ENCODE data around the gene HSD11B2. TPM values are rescaled to one million over a fixed set of nuclear protein-coding genes. Genes with fewer than 3 reads are reported as not detected.

The HSD11B2 gene
- total and polyA plus RNA-seq, 2 donors (not counting 3 experiments of a cell fraction or from before 2014, with no cell fraction given) = 0.10 TPM; not detected in 1

- peaks cover 10% of the 10 kb centered on the region for H3K79me2 ChIP-seq (ENCODE audit: control insufficient read depth, insufficient read depth, low read length)
- H4K20me1 ChIP-seq (replicated peaks; ENCODE audit: control insufficient read depth, extremely low read depth, insufficient read depth, low read length) = no peaks in the 10 kb centered on the region
- CTCF ChIA-PET = interaction anchor here (0.6 to 12.4 kb wide), 6 partner anchors 16 to 202 kb away, joined by 3 to 201 read pairs (median 4); partner anchors contain the start of genes ATP6V0D1 and HSD11B2
- H3K9me3 ChIP-seq (replicated peaks; ENCODE audit: control insufficient read depth, insufficient read depth, low read length) = no peaks in the 10 kb centered on the region
- no peak for TF ChIP-seq FOS (IDR thresholded peaks at IDR 0.05; ENCODE audit: borderline replicate concordance, insufficient read depth, low read length)
- TF ChIP-seq MYC (IDR thresholded peaks at IDR 0.05; ENCODE audit: low read depth, low read length) = no peak
- TF ChIP-seq EZH2 (IDR thresholded peaks at IDR 0.05; ENCODE audit: borderline replicate concordance, low read depth, low read length, severe bottlenecking) = no peak
- TF ChIP-seq MAX (IDR thresholded peaks at IDR 0.05; ENCODE audit: insufficient read depth, insufficient read length) = no peak
- no peak for TF ChIP-seq JUN (IDR thresholded peaks at IDR 0.05; ENCODE audit: borderline replicate concordance, insufficient read depth, insufficient read length, low read depth)
- TF ChIP-seq POLR2A (IDR thresholded peaks at IDR 0.05; ENCODE audit: low read depth, low read length) = no peak
- TF ChIP-seq, protein P1, sequence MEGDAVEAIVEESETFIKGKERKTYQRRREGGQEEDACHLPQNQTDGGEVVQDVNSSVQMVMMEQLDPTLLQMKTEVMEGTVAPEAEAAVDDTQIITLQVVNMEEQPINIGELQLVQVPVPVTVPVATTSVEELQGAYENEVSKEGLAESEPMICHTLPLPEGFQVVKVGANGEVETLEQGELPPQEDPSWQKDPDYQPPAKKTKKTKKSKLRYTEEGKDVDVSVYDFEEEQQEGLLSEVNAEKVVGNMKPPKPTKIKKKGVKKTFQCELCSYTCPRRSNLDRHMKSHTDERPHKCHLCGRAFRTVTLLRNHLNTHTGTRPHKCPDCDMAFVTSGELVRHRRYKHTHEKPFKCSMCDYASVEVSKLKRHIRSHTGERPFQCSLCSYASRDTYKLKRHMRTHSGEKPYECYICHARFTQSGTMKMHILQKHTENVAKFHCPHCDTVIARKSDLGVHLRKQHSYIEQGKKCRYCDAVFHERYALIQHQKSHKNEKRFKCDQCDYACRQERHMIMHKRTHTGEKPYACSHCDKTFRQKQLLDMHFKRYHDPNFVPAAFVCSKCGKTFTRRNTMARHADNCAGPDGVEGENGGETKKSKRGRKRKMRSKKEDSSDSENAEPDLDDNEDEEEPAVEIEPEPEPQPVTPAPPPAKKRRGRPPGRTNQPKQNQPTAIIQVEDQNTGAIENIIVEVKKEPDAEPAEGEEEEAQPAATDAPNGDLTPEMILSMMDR (IDR thresholded peaks at IDR 0.05; ENCODE audit: extremely low read depth in 1 of 2, insufficient read depth in 1 of 2, low read depth in 1 of 2, low read length in 2 of 2) = no peak
- no peak for TF ChIP-seq POLR2AphosphoS5 (IDR thresholded peaks at IDR 0.05; ENCODE audit: insufficient read depth, low read depth, low read length)
- no peak for TF ChIP-seq GATA2 (IDR thresholded peaks at IDR 0.05; ENCODE audit: insufficient read depth, insufficient read length, low read depth, low read length)
- BruUV-seq (replicated peaks) = no TSS peak
- POLR2A ChIA-PET = no interaction called here
- H3K9me1 ChIP-seq (replicated peaks; ENCODE audit: control insufficient read depth, extremely low read depth, insufficient read depth, low read length) = no peaks in the 10 kb centered on the region
- H3K27me3 ChIP-seq (ENCODE audit: control insufficient read depth in 2 of 2, insufficient read depth in 2 of 2, low read length in 2 of 2) = no peaks in the 10 kb centered on the region
- intact Hi-C loops (cut with micrococcal nuclease) = no loop called here
- DNase-seq (ENCODE audit: low read depth, low spot score) = no peak
- H3K36me3 ChIP-seq (ENCODE audit: control insufficient read depth in 2 of 2, extremely low read depth in 1 of 2, insufficient read depth in 2 of 2, low read length in 2 of 2) = peaks cover 0 to 5% of the 10 kb centered on the region in 2 experiments
- no peak for FAIRE-seq
- H3K9ac ChIP-seq (replicated peaks; ENCODE audit: extremely low read depth, insufficient read depth, low read length) = no peak overlapping the region
- H3K4me3 ChIP-seq (replicated peaks in 1 of 3; ENCODE audit: insufficient read depth in 1 of 3, low read depth in 1 of 3, low read length in 3 of 3) = no peak overlapping the region
- no peak overlapping the region for H3K27ac ChIP-seq (ENCODE audit: insufficient read depth, low read depth, low read length)
- no peak overlapping the region for H3K4me2 ChIP-seq (ENCODE audit: insufficient read depth, low read length)
- no peak overlapping the region for H2AFZ ChIP-seq (ENCODE audit: low read depth, low read length)
- H3K4me1 ChIP-seq (ENCODE audit: control insufficient read depth, extremely low read depth, insufficient read depth, low read length) = peaks cover 17% of the 10 kb centered on the region
- dilution Hi-C loops (cut with MboI; ENCODE audit: extremely low pct_ligation_motif_present, low sequenced_read_pairs) = no loop called here
Measured at GRCh38 chr16:67462279-67462655, 31.3 kb downstream of the HSD11B2 start.
